Transverse colon (tissue), 4 donors: ENCODE measurements around the gene TMEM38B.
"Not testable (repeated sequence)": the region's sequence is repeated elsewhere in the genome, so short reads cannot be mapped to it uniquely, and the experiment has no call there.

Experiments used
- CTCF ChIP-seq, 5 experiments: fragments of 200-600 bp in 3 of 5; fragments of 450-650 bp in 2 of 5; sonication (generic) in 3 of 5; IDR thresholded peaks; 1 replicate in 2 of 5; 2 replicates in 3 of 5; pipeline ENCODE4 v1.5.1; 2016 to 2017; ENCODE audit warnings: antibody characterized with exemption in 5 of 5, inconsistent platforms in 3 of 5, mild to moderate bottlenecking in 2 of 5, moderate library complexity in 1 of 5
- EP300 ChIP-seq: sonication (generic); formaldehyde crosslinking; IDR thresholded peaks from one replicate; pipeline ENCODE4 v1.6.1; 2017; ENCODE audit warnings: antibody characterized with exemption, low read depth
- POLR2A ChIP-seq: fragments of 450-650 bp; IDR thresholded peaks from one replicate; pipeline ENCODE4 v1.6.1; 2016; ENCODE audit warnings: antibody characterized with exemption, mild to moderate bottlenecking, moderate library complexity
- POLR2AphosphoS5 ChIP-seq, 3 donors: sonication (generic); formaldehyde crosslinking; IDR thresholded peaks; one replicate each; pipeline ENCODE4 v1.6.1; 2016; ENCODE audit warnings: antibody characterized with exemption in 3 of 3

GRCh38 chr9:105731420-105731819, 37.1 kb downstream of the TMEM38B start:
- not testable (repeated sequence) for TF ChIP-seq POLR2A; CTCF (IDR thresholded peaks at IDR 0.05); EP300; POLR2AphosphoS5 (IDR thresholded peaks at IDR 0.05)
